Measurements from ENCODE around the gene GLIS1.

DNA sequence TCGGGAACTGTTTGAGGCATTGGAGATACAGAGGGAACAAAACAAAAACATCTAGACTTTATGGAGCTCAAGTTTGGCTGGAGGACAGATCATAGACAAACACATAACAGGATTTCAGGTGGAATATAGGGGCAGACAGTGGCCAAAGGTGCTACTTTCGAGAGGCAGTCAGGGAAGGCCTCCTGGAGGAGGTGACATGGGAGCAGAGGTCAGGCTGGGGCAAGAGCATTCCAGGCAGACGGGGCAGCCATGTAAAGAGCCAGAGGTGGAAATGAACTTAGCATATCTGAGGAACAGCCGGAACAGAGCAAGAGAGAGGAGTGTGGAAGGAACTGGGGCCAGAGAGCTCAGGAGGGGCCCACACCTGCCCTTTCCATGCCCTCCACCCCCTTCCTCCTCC, 157.5 kb downstream of the GLIS1 start:
- TF ChIP-seq CTCF (IDR thresholded peaks at IDR 0.05): no peak
- TF ChIP-seq POLR2A (IDR thresholded peaks at IDR 0.05): no peak
- TF ChIP-seq EP300 (IDR thresholded peaks at IDR 0.05): no peak
